ENCODE data around the gene LARGE1.

Gene LARGE1

DNA sequence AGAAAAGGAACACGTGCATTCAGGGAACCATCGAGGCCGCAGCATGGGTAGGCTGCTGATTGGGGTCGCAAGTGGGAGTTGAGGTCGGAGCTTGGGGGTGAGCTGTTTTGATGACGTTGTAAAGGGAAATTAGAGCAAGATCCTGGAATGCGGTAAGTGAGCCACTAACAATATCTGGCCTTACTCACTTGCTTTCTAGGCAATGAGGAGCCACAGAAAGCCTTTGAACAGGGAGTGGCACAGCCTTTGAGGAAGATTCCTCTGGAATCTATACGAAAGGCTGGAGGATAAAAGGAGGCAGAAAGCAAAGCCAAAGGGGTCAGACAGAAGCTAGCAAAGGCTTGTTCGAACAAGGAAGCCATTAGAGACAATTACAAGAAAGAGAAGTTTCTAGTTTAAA, 197.5 kb downstream of the LARGE1 start:
- H3K4me3 ChIP-seq (ENCODE audit: low read depth, low read length): no peak overlapping the region
- TF ChIP-seq, protein P1, sequence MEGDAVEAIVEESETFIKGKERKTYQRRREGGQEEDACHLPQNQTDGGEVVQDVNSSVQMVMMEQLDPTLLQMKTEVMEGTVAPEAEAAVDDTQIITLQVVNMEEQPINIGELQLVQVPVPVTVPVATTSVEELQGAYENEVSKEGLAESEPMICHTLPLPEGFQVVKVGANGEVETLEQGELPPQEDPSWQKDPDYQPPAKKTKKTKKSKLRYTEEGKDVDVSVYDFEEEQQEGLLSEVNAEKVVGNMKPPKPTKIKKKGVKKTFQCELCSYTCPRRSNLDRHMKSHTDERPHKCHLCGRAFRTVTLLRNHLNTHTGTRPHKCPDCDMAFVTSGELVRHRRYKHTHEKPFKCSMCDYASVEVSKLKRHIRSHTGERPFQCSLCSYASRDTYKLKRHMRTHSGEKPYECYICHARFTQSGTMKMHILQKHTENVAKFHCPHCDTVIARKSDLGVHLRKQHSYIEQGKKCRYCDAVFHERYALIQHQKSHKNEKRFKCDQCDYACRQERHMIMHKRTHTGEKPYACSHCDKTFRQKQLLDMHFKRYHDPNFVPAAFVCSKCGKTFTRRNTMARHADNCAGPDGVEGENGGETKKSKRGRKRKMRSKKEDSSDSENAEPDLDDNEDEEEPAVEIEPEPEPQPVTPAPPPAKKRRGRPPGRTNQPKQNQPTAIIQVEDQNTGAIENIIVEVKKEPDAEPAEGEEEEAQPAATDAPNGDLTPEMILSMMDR (IDR thresholded peaks at IDR 0.05; ENCODE audit: low read depth, low read length): no peak

DNA sequence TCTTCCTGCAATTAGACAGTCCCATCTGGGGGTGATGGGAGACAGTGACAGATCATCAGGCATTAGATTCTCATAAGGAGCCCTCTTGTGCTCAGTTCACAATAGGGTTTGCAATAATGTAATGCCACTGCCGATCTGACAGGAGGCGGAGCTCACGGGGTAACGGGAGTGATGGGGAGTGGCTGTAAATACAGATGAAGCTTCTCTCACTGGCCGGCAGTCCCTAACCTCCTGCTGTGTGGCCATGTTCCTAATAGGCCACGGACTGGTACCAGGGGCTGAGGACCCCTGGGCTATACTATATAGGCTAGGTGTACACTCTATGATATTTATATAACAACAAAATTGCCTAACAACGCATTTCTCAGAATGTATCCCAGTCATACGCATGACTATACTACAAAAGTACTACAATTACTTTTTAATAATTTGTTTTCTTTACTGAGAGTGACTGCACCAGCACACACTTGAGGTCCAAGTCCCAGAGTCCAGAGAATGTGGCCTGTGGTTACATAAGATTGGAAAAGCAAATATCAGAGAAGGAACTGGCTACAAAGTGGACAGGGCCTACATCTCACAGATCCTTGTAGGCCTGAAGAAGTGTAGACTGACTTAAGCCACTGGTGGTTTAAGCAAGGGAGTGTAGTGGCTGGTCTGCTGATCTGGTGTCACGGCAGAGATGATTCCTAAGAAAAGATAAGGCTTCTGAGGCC, 200.0 kb downstream of the LARGE1 start:
- H3K4me3 ChIP-seq (ENCODE audit: low read depth, low read length): no peak overlapping the region
- TF ChIP-seq, protein P1 (IDR thresholded peaks at IDR 0.05; ENCODE audit: low read depth, low read length): no peak

DNA sequence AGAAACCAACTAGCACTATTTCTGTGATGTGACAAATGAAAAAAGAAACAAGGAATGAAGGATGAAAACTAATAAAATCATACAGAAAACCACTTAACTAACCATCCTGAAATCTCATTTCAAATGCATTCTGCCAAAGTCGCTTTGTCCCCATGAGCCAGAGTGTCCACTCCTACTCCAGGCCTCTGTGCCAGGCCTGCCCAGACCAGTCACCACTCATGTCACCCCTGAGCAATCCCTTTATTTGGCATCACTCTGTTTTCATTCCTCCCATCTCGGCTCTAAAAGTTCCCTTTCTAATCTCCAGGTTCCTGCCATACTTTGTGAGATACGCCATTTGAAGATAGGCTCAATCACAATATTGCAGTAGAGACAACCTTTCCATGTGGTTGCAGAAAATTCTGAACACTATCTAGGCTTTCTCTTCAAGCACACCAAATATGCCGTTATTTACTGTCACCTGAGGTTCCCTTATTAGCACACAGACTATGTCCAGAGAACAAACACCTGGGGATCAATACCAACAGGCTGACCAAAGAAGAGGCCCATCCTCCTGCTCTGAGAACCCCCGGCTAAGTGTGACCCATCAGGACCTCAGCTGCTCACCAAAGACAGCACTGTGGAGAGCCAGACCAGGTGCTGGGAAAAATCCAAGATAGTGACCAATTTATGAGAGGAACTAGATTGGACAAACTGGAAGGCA, 202.4 kb downstream of the LARGE1 start:
- no peak overlapping the region for H3K4me3 ChIP-seq (ENCODE audit: low read depth, low read length)
- TF ChIP-seq, protein P1 (IDR thresholded peaks at IDR 0.05; ENCODE audit: low read depth, low read length): no peak

DNA sequence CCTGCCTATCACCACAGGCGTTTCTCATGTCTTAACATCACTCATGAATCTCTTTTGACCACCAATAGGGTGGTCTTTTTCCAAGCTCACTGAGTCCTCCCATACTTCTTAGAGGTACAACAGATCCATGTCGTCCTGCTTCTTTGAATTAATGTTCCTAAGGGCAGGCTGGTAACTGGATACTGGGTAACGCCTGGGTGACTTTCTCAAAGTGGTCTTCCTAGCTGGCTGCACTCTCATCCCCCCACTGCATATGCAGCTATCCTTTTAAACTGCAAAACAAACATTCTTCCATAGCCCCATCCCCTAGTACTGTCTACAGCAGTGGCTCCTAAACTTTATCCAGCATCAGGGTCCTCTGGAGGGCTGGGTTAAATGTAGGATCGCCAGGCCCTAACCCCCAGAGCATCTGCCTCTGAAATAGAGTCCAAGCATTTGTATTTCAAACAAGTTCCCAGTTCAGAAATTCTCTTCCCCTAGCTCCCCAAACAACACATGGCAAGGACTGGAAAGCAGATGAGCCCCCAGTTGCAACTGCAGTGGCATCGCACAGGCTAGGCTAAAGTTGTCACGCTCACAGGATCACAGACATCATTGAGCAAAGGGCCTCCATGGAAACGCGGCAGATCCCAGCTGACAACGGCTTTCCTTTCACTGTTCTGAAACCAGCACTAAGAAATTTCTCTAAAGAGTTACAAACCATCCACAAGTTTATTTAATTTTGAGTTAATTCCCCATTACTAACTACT, 204.9 kb downstream of the LARGE1 start:
- no peak overlapping the region for H3K4me3 ChIP-seq (ENCODE audit: low read depth, low read length)
- TF ChIP-seq, protein P1 (IDR thresholded peaks at IDR 0.05; ENCODE audit: low read depth, low read length): no peak

DNA sequence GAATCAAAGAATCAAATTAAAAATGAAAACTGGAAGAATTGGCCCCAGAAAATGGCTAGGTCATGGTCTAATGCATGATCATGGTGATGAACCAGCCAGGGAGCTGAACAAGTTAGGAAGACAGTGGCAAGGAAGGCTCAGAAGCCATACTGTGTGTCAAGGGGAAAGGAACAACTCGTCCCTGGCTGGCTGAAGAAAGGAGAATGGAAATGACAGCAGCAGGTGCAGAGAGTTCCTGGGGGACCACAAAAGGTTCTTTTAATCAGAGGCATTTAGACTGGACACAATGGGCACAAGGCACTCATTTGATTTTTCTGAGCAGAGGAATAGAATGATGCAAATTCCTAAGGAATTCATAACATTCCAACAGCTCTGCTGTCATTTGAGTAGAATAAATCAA, 209.9 kb downstream of the LARGE1 start:
- TF ChIP-seq, protein P1 (IDR thresholded peaks at IDR 0.05; ENCODE audit: low read depth, low read length): no peak
- H3K4me3 ChIP-seq (ENCODE audit: low read depth, low read length): no peak overlapping the region

DNA sequence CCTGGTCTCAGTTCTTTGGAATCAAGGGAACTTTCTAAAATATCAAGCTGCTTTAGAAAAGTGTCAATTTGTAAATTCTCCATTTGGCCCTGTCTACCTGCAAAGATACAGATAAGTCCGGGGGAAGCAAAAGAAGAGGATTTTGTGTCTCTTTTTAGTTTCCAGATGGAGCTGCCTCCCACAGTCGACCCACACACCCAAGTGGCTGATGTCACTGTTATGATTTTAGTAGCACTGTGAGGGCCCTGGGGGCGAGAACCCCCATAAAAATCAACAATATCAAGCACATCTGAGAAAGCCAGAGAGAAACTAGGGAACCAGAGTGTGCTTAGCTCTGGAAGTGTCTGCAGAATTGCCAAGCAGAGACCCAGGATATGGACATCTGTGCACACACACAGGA, 212.7 kb downstream of the LARGE1 start:
- H3K4me3 ChIP-seq (ENCODE audit: low read depth, low read length): no peak overlapping the region
- TF ChIP-seq, protein P1 (IDR thresholded peaks at IDR 0.05; ENCODE audit: low read depth, low read length): no peak

DNA sequence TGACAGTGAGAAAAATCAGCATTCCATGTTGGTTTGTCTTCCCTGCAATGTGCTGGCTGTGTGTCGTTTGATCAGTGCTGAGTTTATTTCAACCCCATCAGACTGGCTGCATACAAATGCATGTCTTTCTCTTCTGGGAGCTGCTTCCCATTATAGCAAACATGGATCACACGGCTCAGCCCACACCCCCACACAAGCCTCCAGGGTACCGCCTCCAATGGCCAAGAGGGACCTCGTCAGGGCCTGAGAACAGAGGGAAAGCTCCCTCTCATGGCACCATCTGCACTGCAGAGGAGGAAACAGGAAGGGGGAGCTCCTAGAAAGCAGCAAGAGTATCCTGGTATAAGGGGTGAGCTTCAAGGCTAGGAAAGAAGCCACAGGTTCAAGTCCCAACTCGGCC, 214.2 kb downstream of the LARGE1 start:
- TF ChIP-seq, protein P1 (IDR thresholded peaks at IDR 0.05; ENCODE audit: low read depth, low read length): no peak
- no peak overlapping the region for H3K4me3 ChIP-seq (ENCODE audit: low read depth, low read length)
